GM18870 (cell line): Measurements from ENCODE around the gene C4orf51.
A peak's percentile ranks its signal among the peaks of the same experiment; 100 is the strongest.

Experiments used
- ATAC-seq: cut with Tn5 transposase; IDR thresholded peaks from one replicate; pipeline ENCODE4 v1.9.1; 2021; ENCODE audit warnings: moderate library complexity; ENCODE audit not compliant: unreplicated experiment

The C4orf51 gene

GRCh38 chr4:145743641-145744040 lies 63.7 kb downstream of the C4orf51 start:
- no peak for ATAC-seq

GRCh38 chr4:145755802-145756201 lies 75.9 kb downstream of the C4orf51 start:
- ATAC-seq: no peak

GRCh38 chr4:145756244-145756643 lies 76.3 kb downstream of the C4orf51 start:
- ATAC-seq: no peak

- ATAC-seq: no peak
These were observed 77.2 kb downstream of the C4orf51 start for GRCh38 chr4:145757188-145757587.

- no peak for ATAC-seq
These were observed 80.2 kb downstream of the C4orf51 start for GRCh38 chr4:145760176-145760575.

GRCh38 chr4:145760961-145761929 lies 81.3 kb downstream of the C4orf51 start:
- no peak for ATAC-seq

GRCh38 chr4:145762719-145763118 lies 82.8 kb downstream of the C4orf51 start:
- no peak for ATAC-seq

- no peak for ATAC-seq
These were observed 83.5 kb downstream of the C4orf51 start for GRCh38 chr4:145763399-145763798.

- no peak for ATAC-seq
These were observed 86.3 kb downstream of the C4orf51 start for GRCh38 chr4:145766273-145766672.

GRCh38 chr4:145769450-145770037 lies 89.6 kb downstream of the C4orf51 start:
- no peak for ATAC-seq

- no peak for ATAC-seq
These were observed 90.2 kb downstream of the C4orf51 start for GRCh38 chr4:145770124-145770523.

- no peak for ATAC-seq
These were observed 92.4 kb downstream of the C4orf51 start for GRCh38 chr4:145772347-145772746.

- ATAC-seq: peak; percentile 91
These were observed 93.8 kb downstream of the C4orf51 start for GRCh38 chr4:145773581-145774234.

GRCh38 chr4:145774473-145774872 lies 94.5 kb downstream of the C4orf51 start:
- ATAC-seq: no peak

GRCh38 chr4:145775406-145775805 lies 95.5 kb downstream of the C4orf51 start:
- no peak for ATAC-seq

- no peak for ATAC-seq
These were observed 96.3 kb downstream of the C4orf51 start for GRCh38 chr4:145776208-145776607.

GRCh38 chr4:145779319-145779801 lies 99.4 kb downstream of the C4orf51 start:
- no peak for ATAC-seq

GRCh38 chr4:145781351-145781750 lies 101.4 kb downstream of the C4orf51 start:
- no peak for ATAC-seq
